ENCODE measurements around the gene ATP2A2. TPM values are rescaled to one million over a fixed set of nuclear protein-coding genes. Genes with fewer than 3 reads are reported as not detected.

ATP2A2 gene
- total and polyA plus RNA-seq, 2 experiments from 2014 or later: 47.2 to 225 TPM

DNA sequence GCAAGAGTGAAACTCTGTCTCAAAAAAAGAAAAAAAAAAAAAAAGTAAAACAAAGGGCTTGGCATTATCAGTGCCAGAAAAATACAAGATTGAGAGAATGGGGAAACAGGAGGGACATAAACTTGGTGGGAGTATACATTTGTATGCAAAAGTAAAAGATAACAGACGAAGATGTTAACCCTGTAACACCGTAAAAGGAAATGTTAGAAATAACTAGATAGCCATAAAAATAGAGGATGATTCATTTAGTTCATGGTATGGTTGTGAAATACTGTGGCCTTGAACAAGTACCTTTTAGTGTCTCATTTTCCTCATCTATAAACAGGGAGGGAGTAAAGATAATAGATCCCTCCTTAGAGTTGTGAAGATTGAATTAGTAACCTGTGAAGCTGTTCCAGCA, 33.3 kb downstream of the ATP2A2 start (continued):
- TF ChIP-seq ETS1 (IDR thresholded peaks at IDR 0.05) (no peak), POLR2AphosphoS5 (IDR thresholded peaks at IDR 0.05; ENCODE audit: low read depth) (no peak), EZH2 (IDR thresholded peaks at IDR 0.05; ENCODE audit: low read depth, unreplicated experiment) (no peak), STAT1 (IDR thresholded peaks at IDR 0.05; ENCODE audit: unreplicated experiment) (no peak), ZNF331 (CRISPR knock-in tag; IDR thresholded peaks at IDR 0.05; ENCODE audit: low read depth) (no peak), CREB1 (CRISPR knock-in tag; IDR thresholded peaks at IDR 0.05; ENCODE audit: low read depth) (no peak), JUNB (IDR thresholded peaks at IDR 0.05; ENCODE audit: unreplicated experiment) (no peak), NANOG (IDR thresholded peaks at IDR 0.05; ENCODE audit: borderline replicate concordance) (no peak)

DNA sequence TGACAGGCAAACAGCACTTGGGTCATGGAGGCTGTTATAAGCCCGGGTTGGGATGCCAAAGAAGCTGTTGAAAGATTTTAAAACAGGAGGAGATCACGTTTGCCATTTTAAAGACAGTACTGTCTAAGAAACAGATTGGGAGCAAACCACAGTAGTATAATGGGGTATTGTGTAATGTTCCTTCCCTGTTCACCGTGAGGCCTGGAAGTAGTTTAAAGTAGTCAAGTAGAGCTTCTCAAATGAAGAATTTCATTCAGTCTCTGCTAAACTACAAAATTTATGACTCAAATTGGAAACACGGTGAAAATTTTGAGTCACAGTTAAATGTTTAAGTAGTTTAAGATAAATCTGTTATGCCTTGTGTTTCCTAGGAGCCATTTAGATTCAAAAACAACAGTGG, 35.8 kb downstream of the ATP2A2 start:
- no peak overlapping the region for H3K4me3 Mint-ChIP-seq
- peaks cover 47% of the 10 kb centered on the region for H4K20me1 ChIP-seq (replicated peaks; ENCODE audit: insufficient read depth)
- no peak for TF ChIP-seq STAT1 (IDR thresholded peaks at IDR 0.05; ENCODE audit: unreplicated experiment)
- TF ChIP-seq CREB1 (CRISPR knock-in tag; IDR thresholded peaks at IDR 0.05; ENCODE audit: low read depth): no peak
- TF ChIP-seq ZNF331 (CRISPR knock-in tag; IDR thresholded peaks at IDR 0.05; ENCODE audit: low read depth): no peak
- no peak for TF ChIP-seq ZNF462 (CRISPR knock-in tag; IDR thresholded peaks at IDR 0.05)
- TF ChIP-seq, protein P1, sequence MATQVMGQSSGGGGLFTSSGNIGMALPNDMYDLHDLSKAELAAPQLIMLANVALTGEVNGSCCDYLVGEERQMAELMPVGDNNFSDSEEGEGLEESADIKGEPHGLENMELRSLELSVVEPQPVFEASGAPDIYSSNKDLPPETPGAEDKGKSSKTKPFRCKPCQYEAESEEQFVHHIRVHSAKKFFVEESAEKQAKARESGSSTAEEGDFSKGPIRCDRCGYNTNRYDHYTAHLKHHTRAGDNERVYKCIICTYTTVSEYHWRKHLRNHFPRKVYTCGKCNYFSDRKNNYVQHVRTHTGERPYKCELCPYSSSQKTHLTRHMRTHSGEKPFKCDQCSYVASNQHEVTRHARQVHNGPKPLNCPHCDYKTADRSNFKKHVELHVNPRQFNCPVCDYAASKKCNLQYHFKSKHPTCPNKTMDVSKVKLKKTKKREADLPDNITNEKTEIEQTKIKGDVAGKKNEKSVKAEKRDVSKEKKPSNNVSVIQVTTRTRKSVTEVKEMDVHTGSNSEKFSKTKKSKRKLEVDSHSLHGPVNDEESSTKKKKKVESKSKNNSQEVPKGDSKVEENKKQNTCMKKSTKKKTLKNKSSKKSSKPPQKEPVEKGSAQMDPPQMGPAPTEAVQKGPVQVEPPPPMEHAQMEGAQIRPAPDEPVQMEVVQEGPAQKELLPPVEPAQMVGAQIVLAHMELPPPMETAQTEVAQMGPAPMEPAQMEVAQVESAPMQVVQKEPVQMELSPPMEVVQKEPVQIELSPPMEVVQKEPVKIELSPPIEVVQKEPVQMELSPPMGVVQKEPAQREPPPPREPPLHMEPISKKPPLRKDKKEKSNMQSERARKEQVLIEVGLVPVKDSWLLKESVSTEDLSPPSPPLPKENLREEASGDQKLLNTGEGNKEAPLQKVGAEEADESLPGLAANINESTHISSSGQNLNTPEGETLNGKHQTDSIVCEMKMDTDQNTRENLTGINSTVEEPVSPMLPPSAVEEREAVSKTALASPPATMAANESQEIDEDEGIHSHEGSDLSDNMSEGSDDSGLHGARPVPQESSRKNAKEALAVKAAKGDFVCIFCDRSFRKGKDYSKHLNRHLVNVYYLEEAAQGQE (IDR thresholded peaks at IDR 0.05; ENCODE audit: unreplicated experiment): no peak
- TF ChIP-seq EZH2 (IDR thresholded peaks at IDR 0.05; ENCODE audit: low read depth, unreplicated experiment): no peak
- TF ChIP-seq NANOG (IDR thresholded peaks at IDR 0.05; ENCODE audit: borderline replicate concordance): no peak
- no peak for TF ChIP-seq EZH2phosphoT487 (IDR thresholded peaks at IDR 0.05; ENCODE audit: unreplicated experiment)
- TF ChIP-seq, protein P2, sequence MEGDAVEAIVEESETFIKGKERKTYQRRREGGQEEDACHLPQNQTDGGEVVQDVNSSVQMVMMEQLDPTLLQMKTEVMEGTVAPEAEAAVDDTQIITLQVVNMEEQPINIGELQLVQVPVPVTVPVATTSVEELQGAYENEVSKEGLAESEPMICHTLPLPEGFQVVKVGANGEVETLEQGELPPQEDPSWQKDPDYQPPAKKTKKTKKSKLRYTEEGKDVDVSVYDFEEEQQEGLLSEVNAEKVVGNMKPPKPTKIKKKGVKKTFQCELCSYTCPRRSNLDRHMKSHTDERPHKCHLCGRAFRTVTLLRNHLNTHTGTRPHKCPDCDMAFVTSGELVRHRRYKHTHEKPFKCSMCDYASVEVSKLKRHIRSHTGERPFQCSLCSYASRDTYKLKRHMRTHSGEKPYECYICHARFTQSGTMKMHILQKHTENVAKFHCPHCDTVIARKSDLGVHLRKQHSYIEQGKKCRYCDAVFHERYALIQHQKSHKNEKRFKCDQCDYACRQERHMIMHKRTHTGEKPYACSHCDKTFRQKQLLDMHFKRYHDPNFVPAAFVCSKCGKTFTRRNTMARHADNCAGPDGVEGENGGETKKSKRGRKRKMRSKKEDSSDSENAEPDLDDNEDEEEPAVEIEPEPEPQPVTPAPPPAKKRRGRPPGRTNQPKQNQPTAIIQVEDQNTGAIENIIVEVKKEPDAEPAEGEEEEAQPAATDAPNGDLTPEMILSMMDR (conservative IDR thresholded peaks at IDR 0.05; ENCODE audit: low read depth in 2 of 2): no peak

More for the DNA sequence above, 35.8 kb downstream of the ATP2A2 start:
- Histone ChIP-seq H3F3A (replicated peaks; ENCODE audit: low read depth) (no peaks in the 10 kb centered on the region), H3K4me1 (ENCODE audit: insufficient read depth) (no peaks in the 10 kb centered on the region), H3K9me2 (ENCODE audit: insufficient read depth) (no peaks in the 10 kb centered on the region), H3K4me3 (no peak overlapping the region), H3K36me3 (ENCODE audit: insufficient read depth) (peaks cover 2% of the 10 kb centered on the region; the same call in 1 of the 2 replicates), H3K27ac (ENCODE audit: low read depth) (no peak overlapping the region), H3K4me2 (no peak overlapping the region), H2AFZ (no peak overlapping the region), H3K79me2 (replicated peaks; ENCODE audit: insufficient read depth) (peaks cover 100% of the 10 kb centered on the region), H3K27me3 (ENCODE audit: insufficient read depth) (no peaks in the 10 kb centered on the region)
- Mint-ChIP-seq H3K27ac (peak overlapping the region; percentile 11; the same call in 1 of the 2 replicates), H3K36me3 (ENCODE audit: low read depth) (peaks cover 47% of the 10 kb centered on the region), H3K4me1 (peaks cover 6% of the 10 kb centered on the region), H3K9me3 (no peaks in the 10 kb centered on the region), H3K27me3 (ENCODE audit: insufficient read depth, low read depth, poor library complexity) (peaks cover 2% of the 10 kb centered on the region)
- ATAC-seq (no peak), DNase-seq (ENCODE audit: low spot score) (no peak)
